T-helper 2 cell treated with Interferon-gamma antibody and Interleukin-4, amounts not matched to agents 100 ng/mL and 5 ng/mL, for 36 hours (primary cell): ENCODE data around the gene GIT2. TPM values are rescaled to one million over a fixed set of nuclear protein-coding genes. Genes with fewer than 3 reads are reported as not detected.
"Not testable (repeated sequence)": the region's sequence is repeated elsewhere in the genome, so short reads cannot be mapped to it uniquely, and the experiment has no call there.

Experiments
- intact Hi-C: fragments of 100-400 bp; cut with micrococcal nuclease; formaldehyde crosslinking; loops from one replicate; pipeline ENCODE4 v1.15.1; 2023
- total RNA-seq: library from RNA; stranded (reverse); gene quantifications from 2 replicates; pipeline ENCODE4 v1.2.3, GENCODE V29; 2022

Gene GIT2, protein sequence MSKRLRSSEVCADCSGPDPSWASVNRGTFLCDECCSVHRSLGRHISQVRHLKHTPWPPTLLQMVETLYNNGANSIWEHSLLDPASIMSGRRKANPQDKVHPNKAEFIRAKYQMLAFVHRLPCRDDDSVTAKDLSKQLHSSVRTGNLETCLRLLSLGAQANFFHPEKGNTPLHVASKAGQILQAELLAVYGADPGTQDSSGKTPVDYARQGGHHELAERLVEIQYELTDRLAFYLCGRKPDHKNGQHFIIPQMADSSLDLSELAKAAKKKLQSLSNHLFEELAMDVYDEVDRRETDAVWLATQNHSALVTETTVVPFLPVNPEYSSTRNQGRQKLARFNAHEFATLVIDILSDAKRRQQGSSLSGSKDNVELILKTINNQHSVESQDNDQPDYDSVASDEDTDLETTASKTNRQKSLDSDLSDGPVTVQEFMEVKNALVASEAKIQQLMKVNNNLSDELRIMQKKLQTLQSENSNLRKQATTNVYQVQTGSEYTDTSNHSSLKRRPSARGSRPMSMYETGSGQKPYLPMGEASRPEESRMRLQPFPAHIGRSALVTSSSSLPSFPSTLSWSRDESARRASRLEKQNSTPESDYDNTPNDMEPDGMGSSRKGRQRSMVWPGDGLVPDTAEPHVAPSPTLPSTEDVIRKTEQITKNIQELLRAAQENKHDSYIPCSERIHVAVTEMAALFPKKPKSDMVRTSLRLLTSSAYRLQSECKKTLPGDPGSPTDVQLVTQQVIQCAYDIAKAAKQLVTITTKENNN
- total RNA-seq = 106 and 113 TPM in 2 replicates

DNA sequence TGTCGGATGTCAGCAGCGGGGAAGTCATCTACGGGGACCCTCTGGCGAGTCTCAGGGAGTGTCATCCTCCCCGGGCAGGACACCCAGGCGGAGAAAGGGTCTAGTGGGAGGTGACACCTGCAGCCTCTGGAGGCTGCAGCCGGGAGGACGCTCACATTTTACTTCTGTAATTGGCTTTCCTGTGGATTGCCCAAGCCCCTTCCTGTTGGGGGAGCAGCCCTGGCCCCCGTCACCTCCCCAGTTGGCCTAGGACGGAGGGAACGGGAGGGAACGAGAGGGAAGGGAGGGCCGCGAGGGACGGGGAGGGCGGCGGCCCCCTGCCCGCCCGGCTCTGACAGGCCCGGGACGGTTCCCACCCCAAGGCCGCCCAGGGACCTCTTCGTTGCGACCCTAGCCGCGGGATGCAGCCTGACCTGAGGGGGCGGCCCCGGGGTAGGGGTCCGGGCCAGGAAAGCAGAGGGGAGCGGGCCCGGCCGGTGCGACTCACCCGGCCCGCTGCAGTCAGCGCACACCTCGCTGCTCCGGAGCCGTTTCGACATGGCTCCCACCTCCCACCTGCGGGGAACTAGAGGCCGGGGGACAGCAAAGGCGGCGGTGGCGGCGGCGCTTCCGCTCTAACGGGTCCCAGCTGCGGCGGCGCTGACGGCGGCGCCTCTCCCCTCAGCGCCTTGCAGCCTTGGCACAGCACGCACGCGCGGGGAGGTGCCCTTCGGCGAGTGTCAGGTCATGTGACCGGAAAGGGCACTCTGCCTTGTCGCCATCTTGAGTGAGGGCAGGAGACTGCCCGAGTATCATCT is at the start of gene GIT2:
TSS of gene GIT2 (minus strand) at position 683 of the 797 bp plus-strand sequence. CDS start at position 539, 144 bp downstream.
- intact Hi-C loops = loop anchor here (1.0 to 5.0 kb wide), 5 partner anchors 15 to 506 kb away; partner anchors contain the start of genes ATP2A2, C12orf76, RAD9B and TCHP

DNA sequence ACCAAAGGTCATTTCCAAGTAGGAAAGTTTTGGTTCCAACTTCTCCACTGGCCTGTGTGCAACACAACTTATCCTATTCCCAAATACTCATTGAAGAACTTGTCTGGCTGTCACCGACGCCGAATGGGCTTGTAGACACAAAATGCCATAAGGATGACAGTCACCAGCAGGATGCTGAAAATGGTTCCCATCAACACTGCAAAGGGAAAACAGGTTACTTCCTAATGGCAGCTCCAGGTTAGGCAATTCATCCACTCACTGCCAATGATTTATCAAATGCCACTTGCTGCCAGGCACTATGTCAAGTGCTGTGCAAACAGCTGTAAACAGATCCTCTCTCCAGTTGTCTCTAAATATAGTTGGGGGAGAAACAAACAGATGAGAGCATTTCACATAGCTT is 46.1 kb upstream of the GIT2 start:
- intact Hi-C loops = no loop called here

DNA sequence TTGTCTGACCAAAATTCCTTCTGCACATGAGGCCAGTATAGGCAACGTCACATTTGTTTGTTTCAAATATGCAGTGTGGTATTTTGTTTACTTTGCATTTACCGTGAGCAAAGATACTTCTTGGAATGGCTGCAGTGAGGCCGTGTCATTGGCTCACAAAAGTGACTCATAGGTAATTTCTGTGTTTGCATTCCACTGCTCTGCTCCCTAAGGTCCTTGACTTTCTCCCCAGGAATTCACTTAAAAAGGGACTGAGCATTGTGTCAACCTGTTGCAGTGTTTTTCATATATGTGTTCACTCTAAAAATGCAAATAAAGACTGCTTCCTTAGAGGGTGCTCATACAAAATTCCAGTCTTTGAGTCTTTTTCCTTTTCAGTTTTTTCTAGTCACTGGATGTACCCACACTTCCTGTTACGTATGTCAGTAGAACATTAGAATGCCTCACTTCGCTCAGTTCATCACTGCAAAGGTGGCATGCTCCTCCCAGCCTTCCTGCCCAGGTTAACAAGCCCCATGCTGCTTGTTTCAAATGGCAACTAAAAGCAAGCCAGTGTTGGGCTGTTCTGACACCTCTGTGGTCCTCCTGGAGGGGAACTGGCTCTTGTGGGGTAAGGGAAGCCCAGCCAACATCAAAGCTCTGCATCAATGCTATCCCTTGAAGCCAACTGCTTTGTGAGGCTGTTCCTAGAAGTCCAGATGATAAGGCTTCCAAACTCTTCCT is 43.1 kb upstream of the GIT2 start:
- intact Hi-C loops = loop anchor here (2.0 kb wide), 1 partner anchor 38 kb away; no protein-coding TSS in a partner anchor

DNA sequence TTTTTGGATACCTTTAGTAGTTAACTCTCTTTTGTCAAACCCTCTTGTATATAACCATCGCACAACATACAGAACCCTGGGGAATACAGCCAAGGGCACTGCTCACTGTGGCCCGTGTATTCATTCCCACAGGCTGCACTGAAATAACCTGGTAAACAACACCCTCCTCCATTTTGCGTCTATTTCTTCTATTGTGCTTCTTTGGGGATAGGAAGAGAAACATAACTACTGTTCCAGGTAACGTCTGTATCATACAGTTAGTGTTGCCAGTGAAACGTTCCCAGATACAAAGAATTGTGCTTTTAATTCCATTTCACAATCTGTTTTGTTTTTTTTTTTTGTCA is 42.5 kb upstream of the GIT2 start:
- intact Hi-C loops = loop anchor here (2.0 kb wide), 1 partner anchor 38 kb away; no protein-coding TSS in a partner anchor

DNA sequence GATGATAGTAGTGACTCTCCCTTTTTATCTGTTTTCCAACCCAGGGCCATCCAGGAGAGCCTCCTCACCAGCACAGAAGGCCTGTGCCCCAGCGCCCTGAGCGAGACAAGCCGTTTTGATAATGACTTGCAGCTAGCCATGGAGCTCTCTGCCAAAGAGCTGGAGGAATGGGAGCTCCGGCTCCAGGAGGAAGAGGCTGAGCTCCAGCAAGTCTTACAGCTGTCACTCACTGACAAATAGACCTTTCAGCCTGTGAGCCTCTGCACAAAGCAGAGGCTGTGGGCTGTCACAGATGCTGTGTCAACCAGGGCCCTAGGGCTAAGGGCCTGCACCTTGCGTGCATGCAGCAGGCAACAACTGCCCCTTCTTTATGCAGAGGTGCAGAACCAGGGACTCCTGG is 41.1 kb upstream of the GIT2 start:
- intact Hi-C loops = no loop called here

DNA sequence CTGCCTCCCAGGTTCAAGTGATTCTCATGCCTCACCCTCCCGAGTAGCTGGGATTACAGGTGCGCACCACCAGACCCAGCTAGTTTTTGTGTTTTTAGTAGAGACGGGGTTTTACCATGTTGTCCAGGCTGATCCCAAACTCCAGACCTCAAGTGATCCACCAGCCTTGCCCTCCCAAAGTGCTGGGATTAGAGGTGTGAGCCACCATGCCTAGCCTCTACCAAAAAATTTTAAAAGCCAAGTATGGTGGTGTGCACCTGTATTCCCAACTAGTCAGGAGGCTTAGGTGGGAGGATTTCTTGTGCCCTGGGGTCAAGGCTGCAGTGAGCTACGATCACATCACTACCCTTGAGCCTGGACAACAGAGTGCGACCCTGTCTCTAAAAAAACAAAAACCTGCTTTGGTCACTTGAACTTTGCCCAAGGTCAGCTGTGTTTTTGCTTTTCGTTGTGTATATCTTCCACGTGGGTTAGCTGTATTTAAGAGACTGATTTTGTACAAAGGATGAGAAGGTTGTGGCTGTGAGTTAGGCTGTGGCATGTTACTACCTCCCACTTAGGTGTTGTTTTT is 39.5 kb upstream of the GIT2 start:
- intact Hi-C loops = no loop called here

DNA sequence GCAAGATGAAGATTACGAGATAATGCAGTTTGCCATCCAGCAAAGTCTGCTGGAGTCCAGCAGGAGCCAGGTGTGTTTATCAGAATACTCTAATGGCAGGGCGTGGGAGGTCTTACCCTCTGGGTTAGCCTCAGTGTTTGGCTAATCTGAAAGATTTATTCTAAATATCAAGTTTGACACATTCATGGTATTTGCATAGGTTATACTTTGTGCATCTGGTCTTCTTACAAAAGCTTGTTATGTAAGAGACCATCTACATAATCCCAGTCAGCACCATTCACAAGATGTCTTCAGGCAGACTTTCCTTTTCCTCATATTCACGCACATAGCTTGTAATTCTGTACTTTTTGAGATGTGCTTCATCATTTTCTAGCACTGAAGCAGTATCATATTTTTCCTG is 37.7 kb upstream of the GIT2 start:
- intact Hi-C loops = no loop called here

DNA sequence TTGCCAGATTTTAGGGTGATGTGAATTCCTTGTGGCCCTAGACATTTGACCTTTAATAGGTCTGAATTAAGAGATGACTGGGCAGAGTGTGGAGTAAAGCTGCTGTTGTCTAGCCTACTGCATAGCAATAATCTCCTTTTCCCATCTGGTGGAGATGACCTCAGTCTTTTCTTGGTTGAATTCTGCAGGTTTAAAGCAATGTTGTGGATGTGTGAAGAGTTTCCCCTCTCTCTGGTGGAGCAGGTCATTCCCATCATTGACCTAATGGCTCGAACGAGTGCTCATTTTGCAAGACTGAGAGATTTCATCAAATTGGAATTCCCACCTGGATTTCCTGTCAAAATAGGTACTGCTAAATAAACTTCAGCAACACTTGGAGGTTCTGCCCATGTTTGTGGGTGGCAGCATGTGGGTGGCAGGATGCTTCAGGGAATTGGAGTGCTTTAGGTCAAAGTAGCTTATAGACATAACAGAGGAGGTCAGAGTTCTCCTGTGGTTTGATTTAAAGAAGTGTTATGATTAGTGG is 33.2 kb upstream of the GIT2 start:
- intact Hi-C loops = no loop called here

DNA sequence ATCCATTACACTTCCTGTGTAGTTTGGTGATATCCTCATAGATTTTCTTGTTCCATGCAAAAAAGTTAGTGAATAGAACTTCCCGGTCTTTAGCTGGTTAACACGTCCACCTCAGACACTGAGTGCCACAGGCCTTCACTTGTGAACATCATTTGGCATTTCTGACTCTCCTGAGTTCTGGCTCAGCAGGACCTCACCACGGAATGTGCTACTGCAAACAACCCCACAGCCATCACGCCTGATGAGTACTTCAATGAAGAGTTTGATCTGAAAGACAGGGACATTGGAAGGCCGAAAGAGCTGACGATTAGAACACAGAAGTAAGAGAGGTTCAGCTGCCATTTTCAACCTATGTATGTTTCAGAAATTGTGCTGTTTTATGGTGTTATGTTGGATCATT is 32.2 kb upstream of the GIT2 start:
- intact Hi-C loops = no loop called here

DNA sequence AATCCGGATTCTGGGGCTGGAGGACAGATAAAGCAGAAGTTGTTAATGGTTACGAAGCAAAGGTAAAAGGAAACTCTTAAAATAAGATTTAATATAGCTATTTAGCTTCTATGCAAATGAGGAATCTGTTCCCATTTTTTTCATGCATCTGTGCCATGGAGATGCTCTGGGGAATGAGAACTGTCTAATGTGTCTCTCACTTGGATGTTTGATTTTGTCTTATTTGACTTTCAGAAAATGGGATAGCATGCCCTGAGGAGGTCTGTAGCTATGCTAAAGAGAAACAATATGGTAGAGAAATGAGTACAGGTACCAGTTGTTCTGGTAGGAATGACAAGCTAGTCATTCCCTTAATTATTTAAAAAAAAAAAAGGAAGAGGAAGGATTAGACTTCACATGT is 27.9 kb upstream of the GIT2 start:
- intact Hi-C loops = no loop called here

DNA sequence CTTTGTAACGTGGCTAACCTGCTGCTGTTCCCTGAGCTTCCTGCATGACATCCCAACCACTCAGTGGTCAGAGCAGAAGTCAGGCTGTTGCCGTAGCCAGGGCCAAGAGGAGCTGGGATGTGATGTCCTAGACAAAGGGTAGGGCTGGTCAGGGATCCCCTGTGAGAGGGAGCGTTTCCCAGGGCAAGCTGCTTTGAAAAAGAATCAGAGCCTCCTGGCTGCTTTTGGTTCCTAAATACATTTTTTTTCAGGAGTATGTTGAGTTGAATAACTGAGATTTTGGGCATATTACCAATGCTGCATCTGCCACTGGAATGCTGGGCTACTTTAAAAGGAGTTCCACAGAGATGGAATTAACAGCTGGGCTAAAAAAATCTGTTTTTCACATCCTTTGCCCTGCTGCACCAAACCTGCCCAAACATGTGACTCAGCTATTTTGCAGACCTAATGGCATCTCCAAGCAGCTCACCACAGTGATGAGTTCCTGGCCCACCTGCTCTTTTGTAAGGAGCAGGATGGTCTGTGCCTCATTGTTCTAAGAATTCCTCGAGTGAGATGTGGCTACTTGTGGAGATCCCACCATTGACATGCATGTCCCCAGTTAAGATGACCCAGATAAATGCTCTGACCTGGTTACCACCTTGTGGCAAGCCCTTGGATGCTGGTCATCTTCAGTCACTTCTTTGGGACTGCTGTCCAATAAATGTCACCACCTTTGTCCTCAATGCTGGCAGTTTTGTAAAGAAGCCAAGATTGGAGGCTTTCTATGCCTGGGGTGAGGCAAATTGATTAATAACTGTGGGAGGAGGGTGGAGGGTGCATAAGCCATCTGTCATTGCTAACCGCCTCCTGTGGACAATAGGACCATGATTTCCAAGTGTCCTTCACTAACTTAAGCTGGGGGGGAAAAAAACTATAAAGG is 27.2 kb upstream of the GIT2 start:
- intact Hi-C loops = no loop called here

DNA sequence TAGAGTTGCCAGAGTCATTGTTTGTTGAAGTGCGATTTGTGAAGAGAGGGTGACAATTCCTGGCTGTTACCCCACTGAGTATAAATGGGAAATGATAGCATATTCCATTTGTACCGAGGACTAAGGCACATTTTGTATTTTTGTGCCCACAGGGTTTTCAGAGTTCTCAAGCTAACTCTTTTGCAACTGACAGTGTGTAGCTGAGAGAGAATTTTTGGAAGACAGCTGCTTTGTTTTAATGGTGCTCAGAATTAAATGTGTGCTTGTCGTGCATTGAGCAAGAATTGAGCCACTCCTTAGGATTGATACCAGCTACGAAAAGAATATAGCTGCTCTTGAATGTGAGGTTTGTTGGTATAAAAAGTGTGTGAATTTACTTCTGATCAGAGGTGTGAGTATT is 24.8 kb upstream of the GIT2 start:
- intact Hi-C loops = no loop called here

DNA sequence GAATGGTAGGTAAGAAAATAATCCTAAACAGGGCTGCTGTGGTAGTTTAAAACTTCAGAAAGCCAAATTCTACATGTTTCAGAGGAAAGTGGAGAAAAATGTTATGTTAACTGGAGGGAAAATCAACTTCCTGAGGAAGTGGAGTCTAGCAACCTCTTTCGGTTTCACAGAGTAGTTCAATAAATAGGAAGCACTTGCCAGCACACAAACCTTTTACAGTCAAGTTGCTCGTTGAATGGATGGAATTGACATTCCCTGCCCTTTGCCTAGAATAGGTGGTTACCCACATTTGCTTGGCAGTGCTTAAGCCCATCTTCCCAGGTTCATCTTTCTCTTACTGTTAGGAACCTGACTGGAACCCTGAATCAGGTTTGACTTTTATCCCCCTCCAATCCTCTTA is 19.0 kb upstream of the GIT2 start:
- intact Hi-C loops = loop anchor here (1.0 kb wide), 1 partner anchor 16 kb away; the partner anchor contains the start of gene ANKRD13A

DNA sequence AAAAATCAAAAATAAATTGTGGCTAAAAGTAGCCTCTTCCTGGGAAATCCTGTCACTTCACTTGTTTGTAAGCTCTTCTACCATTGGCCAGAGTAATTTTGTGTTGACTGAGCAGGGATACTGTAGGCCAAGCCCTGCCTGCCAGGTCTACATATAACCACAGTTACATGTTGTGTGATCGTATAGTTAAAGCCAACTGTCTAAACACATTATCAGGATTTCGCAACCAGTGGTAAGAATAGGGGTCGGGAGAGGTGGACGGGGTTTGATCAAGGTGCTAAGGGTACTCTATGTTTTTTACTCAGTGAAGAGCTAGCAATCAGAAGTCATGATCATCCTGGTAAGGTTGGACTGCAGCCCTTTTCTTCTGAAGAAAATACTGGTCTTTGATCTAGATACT is 16.5 kb upstream of the GIT2 start:
- intact Hi-C loops = no loop called here

DNA sequence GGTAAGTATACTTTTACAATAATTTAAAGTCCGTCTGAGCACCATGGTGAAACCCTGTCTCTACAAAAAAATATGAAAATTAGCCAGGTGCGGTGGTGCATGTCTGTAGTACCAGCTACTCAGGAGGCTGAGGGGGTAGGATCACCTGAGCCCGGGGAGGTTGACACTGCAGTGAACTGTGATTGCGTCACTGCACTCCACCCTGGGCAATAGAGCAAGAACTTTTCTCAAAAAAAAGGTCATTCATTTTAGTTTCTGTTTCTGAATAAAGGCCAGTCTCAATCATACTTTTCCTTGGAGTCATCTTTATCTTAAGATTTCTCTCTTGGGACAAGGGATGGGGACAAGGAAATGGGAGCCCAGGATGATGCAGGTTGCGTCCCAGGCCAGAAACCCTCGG is 16.0 kb upstream of the GIT2 start:
- intact Hi-C loops = no loop called here

DNA sequence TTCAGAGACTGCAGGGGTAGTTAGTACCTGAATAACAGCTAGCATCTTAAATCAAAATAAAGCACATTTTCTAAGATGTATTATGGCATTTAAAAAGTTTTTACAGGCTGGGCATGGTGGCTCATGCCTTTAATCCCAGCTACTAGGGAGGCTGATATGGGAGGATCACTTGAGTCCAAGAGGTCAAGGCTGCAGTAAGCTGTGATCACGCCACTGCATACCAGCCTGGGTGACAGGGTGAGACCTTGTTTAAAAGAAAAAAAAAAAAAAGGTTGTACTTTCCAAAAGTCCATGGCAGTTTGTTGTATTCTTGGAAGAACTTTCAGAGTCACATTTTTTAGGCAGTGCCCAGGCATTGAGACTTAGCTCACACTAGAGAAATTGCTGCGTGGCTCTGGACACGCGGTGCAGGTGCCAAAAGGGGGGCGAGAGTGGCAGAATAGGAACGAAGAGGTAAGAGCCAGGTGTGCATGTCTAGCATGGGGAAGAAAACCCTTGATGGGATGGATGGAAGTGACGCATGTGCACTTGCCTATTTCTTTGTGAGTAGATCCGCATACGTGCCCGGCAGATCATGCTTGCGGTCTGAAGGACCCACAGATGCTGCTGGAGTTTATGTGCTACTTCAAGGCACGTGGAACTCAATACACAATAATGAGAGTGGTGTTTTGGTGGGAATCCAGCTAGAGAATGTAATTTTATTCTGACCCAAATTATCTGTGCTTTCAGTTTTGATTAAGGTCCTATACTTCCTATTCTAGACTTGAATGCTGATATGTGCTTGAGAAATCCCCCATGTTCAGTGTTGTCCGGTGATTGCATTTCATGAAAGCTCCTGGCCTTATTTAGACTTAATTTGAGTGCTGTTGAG is 14.9 kb upstream of the GIT2 start:
- intact Hi-C loops = no loop called here

DNA sequence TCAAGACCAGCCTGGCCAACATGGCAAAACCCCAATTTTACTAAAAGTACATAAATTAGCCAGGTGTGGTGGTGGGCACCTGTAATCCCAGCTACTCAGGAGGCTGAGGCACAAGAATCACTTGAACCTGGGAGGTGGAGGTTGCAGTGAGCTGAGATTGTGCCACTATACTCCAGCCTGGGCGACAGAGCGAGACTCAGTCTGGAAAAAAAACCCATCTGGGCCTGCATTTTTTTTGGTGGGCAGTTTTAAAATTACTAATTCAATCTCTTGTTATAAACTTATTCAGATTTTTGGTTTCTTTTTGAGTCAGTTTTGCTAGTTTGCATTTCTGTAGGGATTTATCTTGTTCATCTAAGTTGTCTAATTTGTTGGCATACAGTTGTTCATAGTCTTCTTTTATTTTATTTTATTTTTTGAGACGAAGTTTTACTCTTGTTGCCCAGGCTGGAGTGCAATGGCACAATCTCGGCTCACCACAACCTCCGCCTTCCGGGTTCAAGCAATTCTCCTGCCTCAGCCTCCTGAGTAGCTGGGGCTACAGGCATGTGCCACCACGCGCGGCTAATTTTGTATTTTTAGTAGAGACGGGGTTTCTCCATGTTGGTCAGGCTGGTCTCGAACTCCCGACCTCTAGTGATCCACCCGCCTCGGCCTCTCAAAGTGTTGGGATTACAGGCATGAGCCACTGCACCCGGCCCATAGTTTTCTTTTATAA is 12.7 kb upstream of the GIT2 start:
- intact Hi-C loops = not testable (repeated sequence)

DNA sequence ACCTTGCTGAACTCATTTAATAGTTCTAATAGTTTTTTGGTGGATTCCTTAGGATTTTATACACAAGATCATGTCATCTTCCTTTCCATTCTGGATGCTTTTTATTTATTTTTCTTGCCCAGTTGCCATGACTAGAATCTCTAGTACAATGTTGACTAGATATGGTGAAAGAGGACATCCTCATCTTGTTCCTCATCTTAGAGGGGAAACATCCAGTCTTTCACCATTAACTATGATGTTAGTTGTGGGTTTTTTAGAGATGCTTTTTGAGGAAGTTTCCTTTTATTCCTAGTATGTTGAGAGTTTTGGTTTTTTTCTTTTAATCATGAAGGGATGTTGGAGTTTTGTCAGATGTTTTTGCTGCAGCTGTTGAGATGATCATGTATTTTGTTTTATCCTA is 11.7 kb upstream of the GIT2 start:
- intact Hi-C loops = no loop called here
